ENCODE data around the gene RHOG. TPM values are rescaled to one million over a fixed set of nuclear protein-coding genes. Genes with fewer than 3 reads are reported as not detected.
A peak's percentile ranks its signal among the peaks of the same experiment; 100 is the strongest.

RHOG gene
- total and polyA plus RNA-seq, 9 of the 15 experiments (the other 6 are each of a cell fraction or from before 2014, with no cell fraction given): 22.6 to 162 (median 80.3) TPM

DNA sequence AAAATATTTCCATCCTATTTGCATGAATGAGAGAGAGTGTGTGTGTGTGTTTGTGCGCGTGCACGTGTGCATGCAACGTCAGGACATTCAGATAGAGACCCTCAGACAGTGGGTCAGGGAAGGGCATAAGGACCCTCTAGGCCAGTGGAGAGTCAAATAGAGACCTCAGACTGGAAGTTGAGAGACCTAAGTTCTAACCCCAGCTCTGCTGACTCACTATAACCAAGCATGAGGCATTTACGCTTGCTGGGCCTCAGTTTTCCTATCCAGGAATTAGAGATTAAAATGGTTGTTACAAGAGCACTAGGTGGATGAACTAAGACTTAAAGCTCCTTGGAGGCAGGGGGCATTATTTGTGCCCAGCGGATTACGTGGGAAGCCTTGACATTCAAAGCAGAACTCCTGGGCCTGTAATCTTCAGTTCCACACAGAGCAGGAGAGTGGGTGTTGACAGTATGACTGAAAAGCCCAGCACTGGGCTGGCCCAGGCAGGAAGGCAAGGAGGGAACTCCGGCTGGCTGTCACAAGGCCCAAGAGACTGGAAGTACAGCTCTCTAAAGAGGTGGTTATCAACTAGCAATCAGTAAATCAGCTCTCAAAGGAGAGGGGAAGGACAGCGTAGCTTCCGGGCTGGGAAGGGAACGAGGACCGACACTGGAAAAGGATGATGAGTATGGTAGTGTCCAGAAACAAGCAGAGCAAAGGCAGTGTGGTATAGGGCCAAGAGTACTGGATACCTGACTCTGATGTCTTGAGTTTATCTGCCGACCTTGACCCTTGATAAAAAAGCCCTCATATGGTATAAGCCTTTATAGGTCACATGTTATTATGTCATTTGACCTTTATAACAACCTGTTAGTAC, 9.2 kb downstream of the RHOG start (continued):
- TF ChIP-seq, protein P1, sequence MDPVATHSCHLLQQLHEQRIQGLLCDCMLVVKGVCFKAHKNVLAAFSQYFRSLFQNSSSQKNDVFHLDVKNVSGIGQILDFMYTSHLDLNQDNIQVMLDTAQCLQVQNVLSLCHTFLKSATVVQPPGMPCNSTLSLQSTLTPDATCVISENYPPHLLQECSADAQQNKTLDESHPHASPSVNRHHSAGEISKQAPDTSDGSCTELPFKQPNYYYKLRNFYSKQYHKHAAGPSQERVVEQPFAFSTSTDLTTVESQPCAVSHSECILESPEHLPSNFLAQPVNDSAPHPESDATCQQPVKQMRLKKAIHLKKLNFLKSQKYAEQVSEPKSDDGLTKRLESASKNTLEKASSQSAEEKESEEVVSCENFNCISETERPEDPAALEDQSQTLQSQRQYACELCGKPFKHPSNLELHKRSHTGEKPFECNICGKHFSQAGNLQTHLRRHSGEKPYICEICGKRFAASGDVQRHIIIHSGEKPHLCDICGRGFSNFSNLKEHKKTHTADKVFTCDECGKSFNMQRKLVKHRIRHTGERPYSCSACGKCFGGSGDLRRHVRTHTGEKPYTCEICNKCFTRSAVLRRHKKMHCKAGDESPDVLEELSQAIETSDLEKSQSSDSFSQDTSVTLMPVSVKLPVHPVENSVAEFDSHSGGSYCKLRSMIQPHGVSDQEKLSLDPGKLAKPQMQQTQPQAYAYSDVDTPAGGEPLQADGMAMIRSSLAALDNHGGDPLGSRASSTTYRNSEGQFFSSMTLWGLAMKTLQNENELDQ (CRISPR knock-in tag; IDR thresholded peaks at IDR 0.05; ENCODE audit: borderline replicate concordance): no peak
- TF ChIP-seq HSF4 (CRISPR knock-in tag; IDR thresholded peaks at IDR 0.05; ENCODE audit: borderline replicate concordance) (no peak), ZNF232 (CRISPR knock-in tag; IDR thresholded peaks at IDR 0.05) (no peak), DNMT1 (IDR thresholded peaks at IDR 0.05) (no peak), NFXL1 (CRISPR knock-in tag; IDR thresholded peaks at IDR 0.05) (no peak), NR4A1 (CRISPR knock-in tag; IDR thresholded peaks at IDR 0.05) (no peak), NR4A1 (tag; IDR thresholded peaks at IDR 0.05) (no peak), RBM15 (IDR thresholded peaks at IDR 0.05; ENCODE audit: insufficient read depth, low read length) (no peak), ZBTB17 (CRISPR knock-in tag; IDR thresholded peaks at IDR 0.05) (0 out of 2 replicates have a peak, but pooled peaks have one; percentile 29), ZNF24 (IDR thresholded peaks at IDR 0.05) (no peak), FIP1L1 (IDR thresholded peaks at IDR 0.05; ENCODE audit: low read depth, low read length, poor library complexity, severe bottlenecking) (no peak), ZNF699 (CRISPR knock-in tag; IDR thresholded peaks at IDR 0.05; ENCODE audit: insufficient replicate concordance) (no peak), MIER1 (IDR thresholded peaks at IDR 0.05; ENCODE audit: low read depth) (no peak), PCBP2 (IDR thresholded peaks at IDR 0.05; ENCODE audit: low read depth, low read length, poor library complexity, severe bottlenecking) (no peak), MITF (IDR thresholded peaks at IDR 0.05) (no peak), NEUROD1 (IDR thresholded peaks at IDR 0.05; ENCODE audit: borderline replicate concordance, low read depth, low read length, partially characterized antibody) (no peak), TSC22D4 (tag; IDR thresholded peaks at IDR 0.05) (no peak)
- TF ChIP-seq, protein P2, sequence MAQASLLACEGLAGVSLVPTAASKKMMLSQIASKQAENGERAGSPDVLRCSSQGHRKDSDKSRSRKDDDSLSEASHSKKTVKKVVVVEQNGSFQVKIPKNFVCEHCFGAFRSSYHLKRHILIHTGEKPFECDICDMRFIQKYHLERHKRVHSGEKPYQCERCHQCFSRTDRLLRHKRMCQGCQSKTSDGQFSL (CRISPR knock-in tag; IDR thresholded peaks at IDR 0.05): no peak
- TF ChIP-seq, protein P2 (tag; IDR thresholded peaks at IDR 0.05): no peak
- TF ChIP-seq, protein P3, sequence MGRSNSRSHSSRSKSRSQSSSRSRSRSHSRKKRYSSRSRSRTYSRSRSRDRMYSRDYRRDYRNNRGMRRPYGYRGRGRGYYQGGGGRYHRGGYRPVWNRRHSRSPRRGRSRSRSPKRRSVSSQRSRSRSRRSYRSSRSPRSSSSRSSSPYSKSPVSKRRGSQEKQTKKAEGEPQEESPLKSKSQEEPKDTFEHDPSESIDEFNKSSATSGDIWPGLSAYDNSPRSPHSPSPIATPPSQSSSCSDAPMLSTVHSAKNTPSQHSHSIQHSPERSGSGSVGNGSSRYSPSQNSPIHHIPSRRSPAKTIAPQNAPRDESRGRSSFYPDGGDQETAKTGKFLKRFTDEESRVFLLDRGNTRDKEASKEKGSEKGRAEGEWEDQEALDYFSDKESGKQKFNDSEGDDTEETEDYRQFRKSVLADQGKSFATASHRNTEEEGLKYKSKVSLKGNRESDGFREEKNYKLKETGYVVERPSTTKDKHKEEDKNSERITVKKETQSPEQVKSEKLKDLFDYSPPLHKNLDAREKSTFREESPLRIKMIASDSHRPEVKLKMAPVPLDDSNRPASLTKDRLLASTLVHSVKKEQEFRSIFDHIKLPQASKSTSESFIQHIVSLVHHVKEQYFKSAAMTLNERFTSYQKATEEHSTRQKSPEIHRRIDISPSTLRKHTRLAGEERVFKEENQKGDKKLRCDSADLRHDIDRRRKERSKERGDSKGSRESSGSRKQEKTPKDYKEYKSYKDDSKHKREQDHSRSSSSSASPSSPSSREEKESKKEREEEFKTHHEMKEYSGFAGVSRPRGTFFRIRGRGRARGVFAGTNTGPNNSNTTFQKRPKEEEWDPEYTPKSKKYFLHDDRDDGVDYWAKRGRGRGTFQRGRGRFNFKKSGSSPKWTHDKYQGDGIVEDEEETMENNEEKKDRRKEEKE (IDR thresholded peaks at IDR 0.05; ENCODE audit: borderline replicate concordance in 1 of 2, control insufficient read depth in 1 of 2, low read depth in 2 of 2, low read length in 1 of 2): no peak

Data from K562 (cell line).